ENCODE measurements around the gene FAM81A.

DNA sequence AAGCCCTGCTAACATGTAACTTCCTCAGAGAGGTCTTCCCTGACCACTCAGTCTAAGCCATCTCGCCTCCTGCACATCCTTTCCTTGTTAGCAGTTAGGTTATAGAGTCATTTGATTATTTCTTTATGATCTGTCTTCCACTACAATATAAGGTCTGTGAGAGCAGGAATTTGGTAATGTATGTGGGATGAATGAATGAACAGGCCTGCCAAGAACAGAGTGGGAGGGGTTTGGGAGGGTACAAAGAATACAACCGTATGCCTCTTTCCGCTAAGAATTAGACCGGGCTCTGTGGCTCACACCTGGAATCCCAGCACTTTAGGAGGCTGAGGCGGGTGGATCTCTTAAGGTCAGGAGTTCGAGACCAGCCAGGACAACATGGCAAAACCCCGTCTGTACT, 32.9 kb upstream of the FAM81A start:
- TF ChIP-seq, protein P1, sequence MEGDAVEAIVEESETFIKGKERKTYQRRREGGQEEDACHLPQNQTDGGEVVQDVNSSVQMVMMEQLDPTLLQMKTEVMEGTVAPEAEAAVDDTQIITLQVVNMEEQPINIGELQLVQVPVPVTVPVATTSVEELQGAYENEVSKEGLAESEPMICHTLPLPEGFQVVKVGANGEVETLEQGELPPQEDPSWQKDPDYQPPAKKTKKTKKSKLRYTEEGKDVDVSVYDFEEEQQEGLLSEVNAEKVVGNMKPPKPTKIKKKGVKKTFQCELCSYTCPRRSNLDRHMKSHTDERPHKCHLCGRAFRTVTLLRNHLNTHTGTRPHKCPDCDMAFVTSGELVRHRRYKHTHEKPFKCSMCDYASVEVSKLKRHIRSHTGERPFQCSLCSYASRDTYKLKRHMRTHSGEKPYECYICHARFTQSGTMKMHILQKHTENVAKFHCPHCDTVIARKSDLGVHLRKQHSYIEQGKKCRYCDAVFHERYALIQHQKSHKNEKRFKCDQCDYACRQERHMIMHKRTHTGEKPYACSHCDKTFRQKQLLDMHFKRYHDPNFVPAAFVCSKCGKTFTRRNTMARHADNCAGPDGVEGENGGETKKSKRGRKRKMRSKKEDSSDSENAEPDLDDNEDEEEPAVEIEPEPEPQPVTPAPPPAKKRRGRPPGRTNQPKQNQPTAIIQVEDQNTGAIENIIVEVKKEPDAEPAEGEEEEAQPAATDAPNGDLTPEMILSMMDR (IDR thresholded peaks at IDR 0.05; ENCODE audit: borderline replicate concordance, extremely low read depth, low read length, poor library complexity, severe bottlenecking), result no peak
- no peak for TF ChIP-seq EZH2 (IDR thresholded peaks at IDR 0.05; ENCODE audit: borderline replicate concordance, low read depth, low read length, severe bottlenecking)
